Measurements from ENCODE around the gene HOXB3.

The HOXB3 gene

GRCh38 chr17:48566717-48567116, 23.3 kb downstream of the HOXB3 start:
- no peak overlapping the region for H3K4me3 ChIP-seq (ENCODE audit: low read depth, low read length)
- TF ChIP-seq EGR2 (tag by site-specific recombination; IDR thresholded peaks at IDR 0.05; ENCODE audit: low read depth) (peak; percentile 71), ZNF791 (tag by site-specific recombination; IDR thresholded peaks at IDR 0.05) (no peak), ZBTB49 (tag by site-specific recombination; IDR thresholded peaks at IDR 0.05; ENCODE audit: low read depth) (no peak), ZFHX2 (tag by site-specific recombination; conservative IDR thresholded peaks at IDR 0.05) (peak; percentile 88), ZNF747 (tag by site-specific recombination; IDR thresholded peaks at IDR 0.05) (no peak), PRDM6 (tag by site-specific recombination; IDR thresholded peaks at IDR 0.05) (no peak), RBAK (tag by site-specific recombination; IDR thresholded peaks at IDR 0.05) (no peak), ZNF555 (tag by site-specific recombination; conservative IDR thresholded peaks at IDR 0.05) (no peak), MYNN (tag by site-specific recombination; IDR thresholded peaks at IDR 0.05; ENCODE audit: borderline replicate concordance) (no peak), OSR2 (tag by site-specific recombination; IDR thresholded peaks at IDR 0.05) (no peak), ZNF112 (tag by site-specific recombination; IDR thresholded peaks at IDR 0.05) (no peak), ZNF10 (tag by site-specific recombination; IDR thresholded peaks at IDR 0.05) (no peak), ZNF768 (tag by site-specific recombination; IDR thresholded peaks at IDR 0.05) (no peak), ZNF391 (tag by site-specific recombination; IDR thresholded peaks at IDR 0.05; ENCODE audit: borderline replicate concordance, low read depth) (no peak), GLI2 (tag by site-specific recombination; IDR thresholded peaks at IDR 0.05; ENCODE audit: borderline replicate concordance, low read depth) (no peak), HIC1 (tag by site-specific recombination; IDR thresholded peaks at IDR 0.05) (no peak)
- peaks cover 11 to 58% of the 10 kb centered on the region in 2 experiments for H3K36me3 ChIP-seq (ENCODE audit: control insufficient read depth in 2 of 2, insufficient read depth in 1 of 2, low read length in 2 of 2)
- peaks cover 92% of the 10 kb centered on the region for H3K4me1 ChIP-seq (ENCODE audit: control insufficient read depth, insufficient read depth, low read length)
- CTCF ChIA-PET: interaction anchor here (0.7 kb wide), 1 partner anchor 214 kb away, joined by 3 read pairs; no protein-coding TSS in a partner anchor
- no peaks in the 10 kb centered on the region for H3K9me3 ChIP-seq (ENCODE audit: control insufficient read depth, insufficient read depth, low read depth, low read length)
- peak overlapping the region; percentile 47 for H3K27ac ChIP-seq (ENCODE audit: extremely low read depth, low read depth, low read length)
- POLR2A ChIA-PET: interaction anchor here (0.5 to 1.1 kb wide), 2 partner anchors 10 to 13 kb away, joined by 3 to 7 read pairs; no protein-coding TSS in a partner anchor

- Histone ChIP-seq H3K36me3 (ENCODE audit: control insufficient read depth in 2 of 2, insufficient read depth in 1 of 2, low read length in 2 of 2) (peaks cover 15 to 60% of the 10 kb centered on the region in 2 experiments), H3K27ac (ENCODE audit: extremely low read depth, low read depth, low read length) (peak overlapping the region; percentile 47; the same call in 1 of the 2 replicates), H3K4me3 (ENCODE audit: low read depth, low read length) (no peak overlapping the region), H3K9me3 (ENCODE audit: control insufficient read depth, insufficient read depth, low read depth, low read length) (no peaks in the 10 kb centered on the region), H3K4me1 (ENCODE audit: control insufficient read depth, insufficient read depth, low read length) (peaks cover 92% of the 10 kb centered on the region)
- POLR2A ChIA-PET: interaction anchor here (1.1 kb wide), 1 partner anchor 9 kb away, joined by 7 read pairs; no protein-coding TSS in a partner anchor
- CTCF ChIA-PET: interaction anchor here (0.7 to 1.0 kb wide), 3 partner anchors 19 to 493 kb away, joined by 3 to 5 read pairs (median 4); no protein-coding TSS in a partner anchor
- TF ChIP-seq ZNF26 (tag by site-specific recombination; IDR thresholded peaks at IDR 0.05) (no peak), ZNF391 (tag by site-specific recombination; IDR thresholded peaks at IDR 0.05; ENCODE audit: borderline replicate concordance, low read depth) (no peak), ZBTB8A (tag by site-specific recombination; IDR thresholded peaks at IDR 0.05) (0 out of 2 replicates have a peak, but pooled peaks have one; percentile 11), ZNF324 (tag by site-specific recombination; IDR thresholded peaks at IDR 0.05) (no peak), ZSCAN4 (tag by site-specific recombination; IDR thresholded peaks at IDR 0.05) (no peak), ZNF221 (tag by site-specific recombination; IDR thresholded peaks at IDR 0.05; ENCODE audit: borderline replicate concordance) (no peak), ZNF645 (tag by site-specific recombination; IDR thresholded peaks at IDR 0.05) (no peak)
Observed at GRCh38 chr17:48565925-48566710, 23.9 kb downstream of the HOXB3 start.

Measured in HEK293 (cell line).